ENCODE data around the gene RHOB.

- TF ChIP-seq CTCF (IDR thresholded peaks at IDR 0.05; ENCODE audit: low read depth, low read length, missing input control), result no peak
- TF ChIP-seq GABPA (IDR thresholded peaks at IDR 0.05 in 1 of 2, conservative IDR thresholded peaks at IDR 0.05 in 1 of 2), result no peak
- TF ChIP-seq TAF1 (conservative IDR thresholded peaks at IDR 0.05), result no peak
- TF ChIP-seq, protein P1, sequence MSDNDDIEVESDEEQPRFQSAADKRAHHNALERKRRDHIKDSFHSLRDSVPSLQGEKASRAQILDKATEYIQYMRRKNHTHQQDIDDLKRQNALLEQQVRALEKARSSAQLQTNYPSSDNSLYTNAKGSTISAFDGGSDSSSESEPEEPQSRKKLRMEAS (IDR thresholded peaks at IDR 0.05), result no peak
- TF ChIP-seq ATF3 (IDR thresholded peaks at IDR 0.05), result no peak
- no peak for TF ChIP-seq RXRA (IDR thresholded peaks at IDR 0.05)
- TF ChIP-seq FOXA2 (IDR thresholded peaks at IDR 0.05), result no peak
- no peak for TF ChIP-seq SP1 (IDR thresholded peaks at IDR 0.05)
- TF ChIP-seq, protein P2, sequence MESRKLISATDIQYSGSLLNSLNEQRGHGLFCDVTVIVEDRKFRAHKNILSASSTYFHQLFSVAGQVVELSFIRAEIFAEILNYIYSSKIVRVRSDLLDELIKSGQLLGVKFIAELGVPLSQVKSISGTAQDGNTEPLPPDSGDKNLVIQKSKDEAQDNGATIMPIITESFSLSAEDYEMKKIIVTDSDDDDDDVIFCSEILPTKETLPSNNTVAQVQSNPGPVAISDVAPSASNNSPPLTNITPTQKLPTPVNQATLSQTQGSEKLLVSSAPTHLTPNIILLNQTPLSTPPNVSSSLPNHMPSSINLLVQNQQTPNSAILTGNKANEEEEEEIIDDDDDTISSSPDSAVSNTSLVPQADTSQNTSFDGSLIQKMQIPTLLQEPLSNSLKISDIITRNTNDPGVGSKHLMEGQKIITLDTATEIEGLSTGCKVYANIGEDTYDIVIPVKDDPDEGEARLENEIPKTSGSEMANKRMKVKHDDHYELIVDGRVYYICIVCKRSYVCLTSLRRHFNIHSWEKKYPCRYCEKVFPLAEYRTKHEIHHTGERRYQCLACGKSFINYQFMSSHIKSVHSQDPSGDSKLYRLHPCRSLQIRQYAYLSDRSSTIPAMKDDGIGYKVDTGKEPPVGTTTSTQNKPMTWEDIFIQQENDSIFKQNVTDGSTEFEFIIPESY (IDR thresholded peaks at IDR 0.05), result no peak
- no peak for TF ChIP-seq NR2F2 (IDR thresholded peaks at IDR 0.05)
- no peak for TF ChIP-seq REST (IDR thresholded peaks at IDR 0.05)
- no peak for TF ChIP-seq EGR1 (IDR thresholded peaks at IDR 0.05; ENCODE audit: low read depth in 2 of 2)
- TF ChIP-seq YY1 (IDR thresholded peaks at IDR 0.05), result no peak
- TF ChIP-seq RAD21 (IDR thresholded peaks at IDR 0.05), result no peak
Measured at GRCh38 chr2:20423359-20423758, 23.5 kb upstream of the RHOB start.

Measured in liver (tissue), 3 donors.